DOHH2 (cell line): ENCODE measurements around the gene ROR1.

Source experiments
- CTCF ChIP-seq: fragments of 200-600 bp; sonication (generic); IDR thresholded peaks from one replicate; pipeline ENCODE4 v1.5.1; 2014; ENCODE audit warnings: antibody characterized with exemption, mild to moderate bottlenecking, low read depth, low read length; ENCODE audit not compliant: poor library complexity, severe bottlenecking
- EZH2phosphoT487 ChIP-seq: fragments of 200-600 bp; sonication (generic); IDR thresholded peaks from 2 replicates; pipeline ENCODE4 v1.6.1; 2017; ENCODE audit warnings: borderline replicate concordance, mild to moderate bottlenecking, antibody characterized with exemption, low read length, moderate library complexity, mixed read lengths

- TF ChIP-seq CTCF (no peak), EZH2phosphoT487 (no peak)
These were observed 273.8 kb downstream of the ROR1 start for GRCh38 chr1:64047549-64047996.
